GM18909 (cell line): Measurements from ENCODE around the gene RALA.
"Not testable (repeated sequence)": the region's sequence is repeated elsewhere in the genome, so short reads cannot be mapped to it uniquely, and the experiment has no call there.

ENCODE experiments used
- ATAC-seq: cut with Tn5 transposase; IDR thresholded peaks from one replicate; pipeline ENCODE4 v1.9.1; 2021; ENCODE audit warnings: mild to moderate bottlenecking; ENCODE audit not compliant: unreplicated experiment, poor library complexity

Gene RALA

DNA sequence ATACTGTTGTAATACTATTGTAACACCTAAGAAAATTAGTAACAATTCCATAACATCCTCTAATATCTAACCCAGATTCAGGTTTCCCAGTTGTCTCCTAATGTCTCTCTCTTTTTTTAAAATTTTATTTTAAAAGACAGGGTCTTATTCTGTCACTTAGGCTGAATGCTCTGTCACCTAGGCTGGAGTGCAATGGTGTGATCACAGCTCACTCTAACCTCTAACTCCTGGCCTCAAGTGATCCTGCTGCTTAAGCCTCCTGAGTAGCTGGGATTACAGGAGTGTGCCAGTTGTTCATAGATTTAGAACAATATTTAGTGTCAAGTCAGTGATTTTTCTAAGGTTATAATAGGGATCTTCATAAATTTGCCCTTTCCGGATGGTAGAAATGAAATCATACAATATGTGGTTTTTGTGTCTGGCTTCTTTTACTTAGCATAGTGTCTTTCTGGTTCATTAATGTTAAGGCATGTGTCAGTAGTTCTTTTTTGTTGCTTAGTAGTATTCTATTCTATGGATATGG lies 14.7 kb downstream of the RALA start:
- no peak for ATAC-seq

DNA sequence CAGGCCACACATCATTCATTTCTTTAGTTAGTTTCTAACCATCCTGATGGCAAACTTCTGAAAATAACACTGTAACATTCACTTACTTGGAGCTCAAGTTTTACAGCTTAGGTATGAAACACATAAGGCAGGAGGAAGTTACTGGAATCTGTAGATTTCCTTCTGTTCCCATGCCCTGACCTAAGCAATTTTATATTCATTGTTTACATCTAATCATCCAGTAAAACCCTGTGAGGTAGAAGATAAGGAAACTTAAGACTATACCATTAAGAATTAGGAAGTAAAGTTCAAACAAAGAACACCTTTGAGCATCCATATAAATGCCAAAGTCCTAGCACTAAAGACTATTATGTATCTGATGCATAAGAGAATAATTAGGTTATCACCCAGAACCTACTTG lies 19.5 kb downstream of the RALA start:
- no peak for ATAC-seq

DNA sequence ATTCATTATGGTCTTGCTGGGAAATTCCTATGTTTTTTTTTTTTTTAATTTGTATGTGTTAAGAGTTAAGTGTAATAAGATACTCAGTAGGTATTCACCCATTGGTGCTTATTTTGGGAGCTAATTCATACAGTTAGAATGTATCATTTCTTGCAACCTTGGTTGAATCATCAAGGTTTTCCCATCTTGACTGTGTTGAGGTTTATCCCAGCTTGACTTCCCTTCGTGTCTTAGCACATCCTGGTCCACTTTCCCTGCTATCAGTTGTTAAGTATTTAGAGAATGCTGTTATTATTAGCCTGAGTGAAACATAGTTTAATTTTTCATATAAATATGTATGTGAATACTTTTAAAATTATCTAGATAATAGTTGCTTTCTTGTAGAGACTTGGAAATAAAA lies 20.8 kb downstream of the RALA start:
- no peak for ATAC-seq

DNA sequence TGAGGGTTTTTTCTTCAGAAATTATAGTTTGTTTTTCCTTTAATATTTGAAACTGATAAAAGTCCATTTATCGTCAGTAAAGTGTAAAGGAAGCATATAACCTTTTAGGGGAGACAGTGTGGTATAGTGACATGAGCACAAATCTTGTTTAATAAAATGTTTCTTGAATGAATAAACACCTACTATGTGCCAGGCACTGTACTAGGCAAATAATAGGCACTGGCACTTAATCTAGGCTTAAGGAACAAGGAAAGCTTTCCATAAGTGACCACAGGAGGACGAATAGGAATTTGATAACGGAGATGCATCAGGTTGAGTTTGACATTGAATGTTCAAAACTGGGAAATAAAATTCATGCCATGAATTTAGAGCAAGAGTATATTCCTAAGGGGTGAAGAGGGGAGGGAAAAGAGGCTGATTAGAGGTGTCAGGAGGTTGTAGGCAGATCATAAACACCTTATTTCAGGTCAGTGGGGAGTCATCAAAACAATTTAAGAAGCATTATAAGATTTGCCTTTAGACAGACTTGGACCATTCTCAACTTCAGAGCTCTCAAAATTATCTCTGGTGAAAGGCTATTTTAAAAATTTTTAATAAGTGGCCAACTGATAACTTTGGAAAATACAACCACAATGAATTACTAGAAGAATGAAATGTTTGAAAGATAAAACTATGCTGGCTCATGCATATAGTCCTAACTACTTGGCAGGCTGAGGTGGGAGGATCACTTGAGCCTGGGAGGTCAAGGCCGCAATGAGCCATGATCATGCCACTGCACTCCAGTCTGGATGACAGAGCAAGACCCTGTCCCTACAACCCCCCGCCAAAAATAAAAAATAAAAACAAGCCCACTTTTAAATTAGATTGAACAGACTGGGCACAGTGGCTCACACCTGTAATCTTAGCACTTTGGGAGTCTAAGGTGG lies 22.4 kb downstream of the RALA start:
- ATAC-seq: no peak

DNA sequence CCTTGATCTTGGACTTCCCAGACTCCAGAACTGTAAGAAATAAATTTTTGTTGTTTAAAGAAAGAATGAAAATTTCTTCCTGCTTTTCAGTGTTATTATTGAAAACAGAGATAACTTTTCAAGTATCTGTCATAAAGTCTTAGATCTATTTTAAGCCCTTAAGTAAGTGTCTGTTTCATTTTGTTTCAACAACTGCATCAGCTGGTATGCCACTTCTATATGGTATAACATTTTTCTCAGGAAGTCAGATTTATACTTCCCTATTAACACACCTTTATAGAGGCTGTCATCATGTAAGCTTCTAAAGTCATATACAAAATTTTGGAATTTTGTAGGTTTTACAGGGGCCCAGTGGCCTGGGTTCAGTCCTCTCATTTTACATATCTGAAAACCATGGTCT lies 24.4 kb downstream of the RALA start:
- ATAC-seq: no peak

DNA sequence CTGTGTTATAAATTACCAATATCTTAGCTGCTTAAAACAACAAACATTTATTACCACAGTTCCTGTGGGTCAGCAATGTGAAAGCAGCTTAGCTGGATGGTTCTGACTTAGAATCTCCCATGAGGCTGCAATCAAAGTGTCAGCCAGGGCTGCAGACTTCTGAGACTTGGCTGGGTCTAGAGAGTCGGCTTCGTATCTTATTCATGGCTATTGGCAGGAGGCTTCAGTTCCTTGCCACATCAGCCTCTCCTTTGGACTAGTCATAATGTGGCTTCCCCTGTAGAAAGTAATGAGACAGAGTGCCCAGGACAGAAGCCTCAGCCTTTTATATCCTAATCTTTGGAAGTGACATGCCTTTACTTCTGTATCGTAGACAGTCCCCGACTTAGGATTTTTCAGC lies 27.3 kb downstream of the RALA start:
- no peak for ATAC-seq

DNA sequence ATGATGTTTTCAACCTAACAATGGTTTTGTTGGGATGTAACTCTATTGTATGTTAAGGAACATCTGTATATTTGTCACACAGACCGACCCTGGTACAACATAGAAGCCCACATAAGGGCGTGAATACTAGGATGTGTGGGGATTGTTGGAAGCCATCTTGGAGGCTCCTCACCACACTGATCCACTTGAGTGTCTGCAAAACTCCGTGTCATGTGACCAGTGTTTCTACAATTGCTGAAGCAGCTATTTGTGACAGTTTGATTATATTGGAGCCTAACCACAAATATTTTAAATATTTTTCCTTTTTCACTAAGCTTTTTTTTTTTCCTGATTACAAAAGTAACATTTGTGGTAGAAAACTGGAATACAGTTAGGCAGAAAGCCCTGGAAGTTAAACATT lies 27.9 kb downstream of the RALA start:
- ATAC-seq: no peak

DNA sequence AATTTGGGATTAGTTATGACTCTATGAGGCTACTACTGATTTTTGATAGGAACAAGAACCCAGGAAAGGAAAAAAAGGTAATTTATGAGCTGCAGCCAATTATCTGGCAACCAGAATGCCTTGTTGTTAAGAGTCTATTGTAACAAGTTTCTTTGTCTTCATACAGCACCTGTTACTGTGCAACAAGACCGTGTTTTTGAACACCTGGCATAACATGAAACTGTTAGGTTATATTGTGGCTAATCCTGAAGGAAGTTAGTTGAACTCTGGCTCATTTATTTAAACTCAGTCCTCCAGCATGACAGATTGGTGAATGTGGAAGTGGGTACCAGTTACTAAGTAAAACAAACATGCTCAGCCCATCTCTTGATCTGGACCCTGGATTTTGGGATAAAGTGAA lies 33.0 kb downstream of the RALA start:
- no peak for ATAC-seq

DNA sequence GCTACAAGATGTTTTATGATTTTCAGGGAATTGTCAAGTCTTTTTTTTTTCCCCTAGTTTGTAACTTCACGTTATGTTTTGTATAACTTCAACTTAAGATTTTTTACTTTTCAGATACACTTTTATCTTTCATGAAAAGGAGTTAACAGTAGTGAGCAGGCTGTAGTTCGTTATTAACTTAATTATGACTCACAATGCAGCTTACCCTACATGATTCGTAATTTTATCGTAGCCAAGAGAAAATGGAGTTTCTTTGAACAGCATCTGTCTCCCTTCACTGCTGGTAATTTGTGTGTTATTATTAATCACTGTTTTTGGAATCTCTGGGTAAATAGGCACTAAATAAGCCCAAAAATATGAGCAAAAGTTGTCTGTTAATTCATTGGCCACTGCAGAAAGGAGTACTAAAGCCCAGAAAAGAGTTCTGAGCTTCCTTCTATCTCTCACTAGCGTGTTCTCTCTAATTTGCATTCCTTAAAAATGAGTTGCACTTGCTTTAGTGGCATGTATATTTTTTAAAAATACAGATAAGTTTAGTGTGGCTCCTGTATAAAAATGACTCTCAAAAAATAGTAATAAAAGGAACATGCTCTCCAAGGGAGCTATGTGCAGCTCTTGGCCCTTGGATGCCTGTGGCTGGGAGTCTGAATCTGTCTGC lies 36.1 kb downstream of the RALA start:
- no peak for ATAC-seq

DNA sequence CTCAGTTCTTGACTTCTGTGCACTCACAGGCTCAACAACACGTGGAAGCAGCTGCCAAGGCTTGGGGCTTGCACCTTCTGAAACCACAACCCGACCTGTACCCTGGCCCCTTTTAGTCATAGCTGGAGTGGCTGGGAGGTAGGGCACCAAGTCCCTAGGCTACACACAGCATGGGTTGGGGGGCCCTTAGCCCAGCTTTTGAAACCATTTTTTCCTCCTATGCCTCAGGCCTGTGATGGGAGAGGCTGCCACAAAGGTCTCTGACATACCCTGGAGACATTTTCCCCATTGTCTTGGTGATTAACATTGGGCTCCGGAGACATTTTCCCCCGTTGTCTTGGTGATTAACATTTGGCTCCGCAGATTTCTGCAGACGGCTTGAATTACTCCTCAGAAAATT lies 38.6 kb downstream of the RALA start:
- ATAC-seq: no peak

DNA sequence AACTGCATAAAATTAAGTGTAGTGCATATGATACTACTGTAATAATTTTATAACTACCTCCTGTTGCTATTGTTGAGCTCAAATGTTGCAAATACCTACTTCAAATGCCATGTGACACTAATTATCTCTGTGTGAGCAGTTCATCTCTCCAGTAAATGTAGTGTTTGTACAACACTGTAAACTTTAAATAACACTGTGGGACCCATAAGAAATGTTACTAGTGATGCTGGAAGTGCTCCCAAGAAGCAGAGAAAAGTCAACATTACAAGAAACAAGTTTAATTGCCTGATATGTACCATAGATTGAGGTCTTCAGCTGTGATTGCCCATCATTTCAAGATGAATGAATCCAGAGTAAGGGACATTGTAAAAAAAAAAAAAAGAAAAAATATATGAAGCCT lies 39.9 kb downstream of the RALA start:
- ATAC-seq: no peak

DNA sequence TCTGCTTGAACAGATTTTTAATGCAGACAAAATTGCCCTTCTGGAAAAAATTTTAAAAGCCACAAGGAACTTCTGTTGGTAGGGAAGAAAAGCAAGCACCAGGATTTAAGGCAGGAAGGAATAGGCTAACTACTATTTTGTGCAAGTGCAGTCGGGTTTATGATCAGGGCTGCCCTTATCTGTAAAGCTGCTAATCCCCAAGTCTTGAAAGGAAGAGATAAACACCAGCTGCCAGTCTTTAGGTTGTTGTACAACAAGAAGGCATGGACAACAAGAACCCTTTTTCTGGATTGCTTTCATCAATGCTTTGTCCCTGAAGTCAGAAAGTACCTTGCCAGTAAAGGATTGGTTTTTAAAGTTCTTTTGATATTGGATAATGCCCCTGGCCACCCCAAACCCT lies 40.7 kb downstream of the RALA start:
- no peak for ATAC-seq

DNA sequence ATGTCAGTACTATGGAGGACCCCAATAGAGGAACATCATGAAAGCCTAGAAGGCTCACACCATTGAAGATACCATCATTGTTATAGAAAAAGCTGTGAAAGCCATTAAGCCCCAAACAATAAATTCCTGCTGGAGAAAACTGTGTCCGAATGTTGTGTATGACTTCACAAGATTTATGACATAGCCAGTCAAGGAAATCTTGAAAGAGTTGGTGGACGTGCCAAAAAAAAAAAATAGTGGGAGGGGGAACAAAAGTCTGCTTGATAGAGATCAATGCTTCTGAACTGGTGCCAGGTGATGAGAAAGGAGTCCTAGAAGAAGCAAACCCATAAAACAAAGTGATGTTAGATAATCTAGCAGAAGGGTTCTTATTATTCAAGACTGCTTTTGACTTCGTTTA lies 41.2 kb downstream of the RALA start:
- ATAC-seq: no peak

DNA sequence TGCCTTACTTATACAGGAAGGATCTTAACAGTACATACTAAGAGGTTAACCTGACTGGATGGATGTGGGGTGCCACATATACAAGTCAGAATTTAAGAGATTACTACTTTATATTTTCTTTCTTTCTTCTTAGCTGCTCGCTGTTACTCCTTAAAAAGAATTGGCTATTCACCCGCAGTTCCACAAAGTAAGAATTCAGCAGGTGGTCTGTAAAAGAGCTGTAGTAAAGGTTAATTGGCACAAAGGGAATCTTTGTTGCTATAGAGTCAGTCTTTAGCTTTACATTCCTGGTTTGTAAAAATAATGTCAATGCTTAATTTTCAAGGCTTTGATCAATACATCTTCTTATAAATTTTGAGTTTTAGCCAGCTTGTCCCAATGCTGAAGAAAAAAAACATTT lies 43.2 kb downstream of the RALA start:
- ATAC-seq: no peak

DNA sequence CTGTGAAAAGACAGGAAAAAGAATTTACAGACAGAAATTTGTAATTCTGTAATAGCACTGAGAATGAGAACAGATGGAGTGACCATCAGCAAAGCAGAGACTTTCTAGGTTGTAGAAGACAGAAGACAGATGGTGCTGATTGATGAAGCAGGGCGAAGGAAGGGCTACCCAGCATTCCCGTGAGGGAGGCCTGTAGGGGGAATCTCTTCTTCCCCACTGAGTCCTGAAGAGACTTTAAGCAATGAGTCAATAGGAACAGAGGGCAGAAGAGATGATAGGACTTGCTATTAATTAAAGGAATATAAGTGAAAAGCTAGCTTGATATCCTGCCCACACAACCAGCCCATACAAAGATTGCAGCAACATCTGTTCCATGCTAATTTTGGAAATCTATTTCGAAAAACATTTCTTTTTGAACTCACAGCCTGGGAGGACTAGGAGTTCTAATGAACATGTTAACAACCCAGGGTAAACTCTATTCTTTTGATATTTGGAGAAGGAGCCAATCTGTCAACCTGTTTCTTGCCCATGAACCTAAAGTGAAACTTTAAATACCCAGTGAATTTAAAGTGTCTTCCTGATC lies 44.1 kb downstream of the RALA start:
- ATAC-seq: no peak

DNA sequence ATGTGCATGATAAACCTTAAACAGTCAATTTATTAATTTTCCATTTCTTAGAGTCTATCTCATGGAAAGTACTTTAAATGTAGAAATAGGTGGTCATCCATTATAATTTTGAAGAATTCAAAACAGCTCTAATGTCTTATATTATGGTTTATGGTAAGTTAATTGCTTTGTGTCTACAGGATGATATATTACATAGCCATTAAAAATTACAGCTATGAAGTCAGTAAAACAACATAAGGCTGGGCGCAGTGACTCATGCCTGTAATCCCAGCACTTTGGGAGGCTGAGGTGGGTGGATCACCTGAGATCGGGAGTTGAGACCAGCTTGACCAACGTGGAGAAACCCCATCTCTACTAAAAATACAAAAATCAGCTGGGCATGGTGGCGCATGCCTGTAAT lies 44.9 kb downstream of the RALA start:
- not testable (repeated sequence) for ATAC-seq

DNA sequence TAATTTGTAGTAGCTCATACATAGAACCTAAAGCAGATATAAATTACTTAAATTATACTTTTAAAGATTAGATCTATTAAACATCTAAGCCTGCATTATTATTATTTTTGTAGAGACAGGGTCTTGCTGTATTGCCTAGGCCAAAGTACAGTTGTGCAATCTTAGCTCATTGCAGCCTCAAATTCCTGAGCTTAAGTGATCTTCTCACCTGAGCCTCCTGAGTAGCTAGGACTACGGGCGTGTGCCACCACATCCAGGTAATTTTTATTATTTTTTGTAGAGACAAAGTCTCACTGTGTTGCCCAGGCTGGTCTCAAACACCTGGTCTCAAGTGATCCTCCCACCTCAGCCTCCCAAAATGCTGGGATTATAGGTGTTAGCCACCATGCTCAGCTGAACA lies 46.7 kb downstream of the RALA start:
- ATAC-seq: no peak

DNA sequence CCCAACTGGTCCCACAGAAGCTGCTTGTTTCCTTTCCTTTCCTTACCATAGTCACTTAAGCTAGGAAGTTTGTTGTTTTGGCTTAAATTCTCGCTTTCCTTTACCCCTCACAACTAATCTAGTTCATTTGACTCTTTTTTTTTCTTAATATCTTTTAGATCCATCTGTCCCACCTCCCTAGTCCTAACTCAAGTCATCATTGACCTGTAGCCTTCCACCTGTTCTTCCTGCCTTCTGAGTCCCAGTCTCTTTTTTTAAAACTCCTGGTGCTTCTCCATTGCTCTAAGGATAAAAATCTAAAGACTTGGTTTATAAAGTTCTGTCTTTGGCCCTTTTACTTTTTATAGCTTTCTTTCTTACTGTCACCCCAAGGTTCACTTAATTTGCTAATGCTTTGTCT lies 47.6 kb downstream of the RALA start:
- no peak for ATAC-seq

DNA sequence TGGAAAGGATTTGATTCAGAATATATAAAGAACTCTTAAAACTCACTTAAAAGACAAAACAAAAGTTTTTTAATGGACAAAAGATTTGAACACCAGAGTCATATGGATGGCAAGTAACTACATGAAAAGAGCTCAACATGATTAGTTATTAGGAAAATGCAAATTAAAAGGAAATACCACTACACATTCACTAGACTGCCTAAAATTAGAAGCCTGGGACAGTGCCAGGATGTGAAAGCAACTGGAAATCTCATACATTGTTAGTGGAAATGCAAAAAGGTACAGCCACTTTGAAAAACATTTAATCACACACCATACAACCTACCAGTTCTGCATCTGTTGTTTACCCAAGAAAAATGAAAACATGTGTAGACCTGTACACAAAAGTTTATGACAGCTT lies 48.8 kb downstream of the RALA start:
- ATAC-seq: no peak

DNA sequence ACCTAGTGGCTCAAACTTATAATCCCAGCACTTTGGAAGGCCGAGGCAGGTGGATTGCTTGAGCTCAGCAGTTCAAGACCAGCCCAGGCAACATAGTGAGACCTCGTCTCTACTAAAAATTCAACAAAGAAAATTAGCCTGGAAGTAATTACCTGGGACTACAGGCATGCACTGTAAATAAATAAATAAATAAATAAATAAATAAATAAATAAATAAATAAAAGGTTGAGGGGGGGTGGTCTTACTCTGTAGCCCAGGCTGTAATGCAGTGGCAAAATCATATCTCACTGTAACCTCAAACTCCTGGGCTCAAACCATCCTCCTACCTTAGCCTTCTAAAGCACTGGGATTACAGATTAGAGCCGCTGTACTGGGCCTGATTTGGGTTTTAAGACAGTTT lies 50.5 kb downstream of the RALA start:
- no peak for ATAC-seq

DNA sequence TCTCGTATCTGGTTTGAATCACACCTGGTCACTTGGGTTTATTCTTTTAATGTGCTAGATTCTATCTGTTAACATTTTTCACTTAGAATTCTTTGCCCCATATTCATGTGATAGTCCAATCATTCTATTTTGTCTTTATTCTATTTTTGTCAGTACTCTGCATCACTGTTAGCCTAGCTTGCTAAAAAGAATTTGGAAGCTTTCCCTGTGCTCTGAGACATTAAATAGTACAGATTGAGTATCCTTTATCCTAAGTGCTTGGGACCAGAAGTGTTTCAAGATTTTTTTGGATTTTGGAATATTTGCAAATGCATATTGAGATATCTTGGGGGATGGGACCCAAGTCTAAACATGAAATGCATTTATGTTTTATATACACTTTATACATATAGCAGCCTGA lies 51.0 kb downstream of the RALA start:
- no peak for ATAC-seq
